Parietal lobe (tissue), 2 donors: ENCODE measurements around the gene SLC25A41. TPM values are rescaled to one million over a fixed set of nuclear protein-coding genes. Genes with fewer than 3 reads are reported as not detected.

Experiments
- small RNA-seq: library from RNA; depleted of rRNA; stranded (forward); fragments of <200 nt; gene quantifications from one replicate; pipeline ENCODE3, GENCODE V24; 2014; ENCODE audit warnings: low replicate concordance
- total RNA-seq: library from RNA; depleted of rRNA; stranded (reverse); fragments of >200 nt; gene quantifications from one replicate; pipeline ENCODE4 v1.2.3, GENCODE V29; 2014

The SLC25A41 gene
- 0.63 TPM for total RNA-seq

DNA sequence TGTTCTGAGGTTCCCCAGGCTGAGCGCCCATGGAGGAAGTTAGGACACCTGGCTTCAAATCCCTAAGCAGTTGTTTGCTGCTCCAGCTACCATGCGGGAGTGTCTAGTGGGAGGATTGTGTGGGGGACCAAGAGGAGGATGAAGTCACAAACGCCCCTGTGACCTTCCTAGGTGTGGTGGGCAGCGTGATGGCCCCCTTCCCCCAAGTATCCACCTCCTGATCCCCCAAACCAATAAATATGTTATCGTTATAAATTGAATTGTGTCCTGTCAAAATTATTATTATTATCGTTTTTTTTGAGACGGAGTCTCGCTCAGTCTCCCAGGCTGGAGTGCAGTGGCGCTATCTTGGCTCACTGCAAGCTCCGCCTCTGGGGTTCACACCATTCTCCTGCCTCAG lies at the start of gene SLC25A41:
SLC25A41 (minus strand) TSS at position 101 of the 400 bp plus-strand sequence; CDS start at position 31, 70 bp downstream.

DNA sequence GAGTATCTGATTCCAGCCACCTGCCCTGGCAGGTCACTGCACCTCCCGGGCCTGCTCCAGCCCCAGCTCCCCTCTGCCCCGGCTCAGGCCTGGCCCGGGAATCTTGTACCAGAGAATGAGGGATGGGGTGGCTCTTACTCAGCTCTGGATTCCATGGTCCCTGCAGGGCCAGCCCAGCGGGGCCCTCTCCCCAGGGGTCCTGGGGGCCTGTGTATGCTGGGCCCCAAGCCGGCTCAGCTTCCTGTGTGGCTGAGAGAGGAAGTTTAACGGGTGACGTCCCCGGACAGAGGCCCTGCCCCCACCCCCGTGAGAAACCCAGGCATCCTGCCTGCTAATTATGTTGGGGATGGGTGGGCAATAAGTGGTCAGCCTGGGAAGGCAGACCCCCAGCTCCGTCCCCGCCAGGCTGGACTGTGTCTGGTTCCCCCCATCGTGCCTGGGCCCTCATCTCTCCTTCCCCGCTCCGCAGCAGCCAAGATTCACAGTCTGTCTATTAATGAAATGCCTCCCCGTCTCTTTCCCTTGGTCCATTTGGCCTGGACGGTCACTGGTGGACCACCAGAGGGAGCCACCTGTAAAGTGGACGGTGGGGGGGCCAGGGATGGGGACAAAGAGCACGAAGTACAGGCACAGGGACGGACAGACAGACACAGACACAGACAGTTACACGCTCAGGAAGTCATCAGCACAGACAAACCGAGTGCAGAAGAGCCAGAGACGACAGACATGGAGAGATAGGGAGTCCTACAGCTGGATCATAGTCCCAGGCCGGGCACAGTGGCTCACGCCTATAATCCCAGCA lies 48.2 kb upstream of the SLC25A41 start, which contains the start of gene DENND1C:
DENND1C (minus strand) TSS at position 247 of the 802 bp plus-strand sequence; CDS start at position 155, 92 bp downstream.

DNA sequence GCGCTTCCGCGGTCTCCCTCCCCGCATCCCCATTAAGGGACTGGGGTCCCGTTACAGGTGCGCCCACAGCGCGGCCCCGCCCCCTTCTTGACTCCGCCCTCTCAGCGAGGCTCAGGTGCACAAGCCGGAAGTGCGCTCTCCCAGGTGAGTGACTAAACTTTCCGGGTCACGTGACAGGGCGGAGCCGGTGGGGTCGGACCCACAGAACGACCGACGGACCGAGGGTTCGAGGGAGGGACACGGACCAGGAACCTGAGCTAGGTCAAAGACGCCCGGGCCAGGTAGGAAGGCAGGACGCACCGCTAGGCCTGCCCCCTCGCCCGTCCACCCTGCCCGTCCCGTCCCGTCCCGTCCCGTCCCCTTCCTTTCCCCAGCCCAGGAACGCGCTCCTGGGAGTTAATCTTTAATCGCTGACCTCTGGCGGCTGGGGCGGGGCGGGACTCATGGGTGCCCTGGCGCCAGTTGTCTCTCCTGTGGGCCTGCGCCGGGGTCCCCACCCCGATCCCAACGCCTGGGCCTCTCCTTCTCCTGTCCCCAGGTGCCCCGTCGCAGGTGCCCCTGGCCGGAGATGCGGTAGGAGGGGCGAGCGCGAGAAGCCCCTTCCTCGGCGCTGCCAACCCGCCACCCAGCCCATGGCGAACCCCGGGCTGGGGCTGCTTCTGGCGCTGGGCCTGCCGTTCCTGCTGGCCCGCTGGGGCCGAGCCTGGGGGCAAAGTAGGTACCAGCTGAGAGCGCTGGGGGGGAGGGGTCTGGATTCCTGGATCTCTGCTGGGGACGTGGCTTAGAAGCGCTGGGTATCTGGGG lies 30.7 kb upstream of the SLC25A41 start, which contains the start of gene CRB3:
CRB3 (plus strand) TSS at position 202 of the 804 bp plus-strand sequence; CDS start at position 633, 431 bp downstream.

DNA sequence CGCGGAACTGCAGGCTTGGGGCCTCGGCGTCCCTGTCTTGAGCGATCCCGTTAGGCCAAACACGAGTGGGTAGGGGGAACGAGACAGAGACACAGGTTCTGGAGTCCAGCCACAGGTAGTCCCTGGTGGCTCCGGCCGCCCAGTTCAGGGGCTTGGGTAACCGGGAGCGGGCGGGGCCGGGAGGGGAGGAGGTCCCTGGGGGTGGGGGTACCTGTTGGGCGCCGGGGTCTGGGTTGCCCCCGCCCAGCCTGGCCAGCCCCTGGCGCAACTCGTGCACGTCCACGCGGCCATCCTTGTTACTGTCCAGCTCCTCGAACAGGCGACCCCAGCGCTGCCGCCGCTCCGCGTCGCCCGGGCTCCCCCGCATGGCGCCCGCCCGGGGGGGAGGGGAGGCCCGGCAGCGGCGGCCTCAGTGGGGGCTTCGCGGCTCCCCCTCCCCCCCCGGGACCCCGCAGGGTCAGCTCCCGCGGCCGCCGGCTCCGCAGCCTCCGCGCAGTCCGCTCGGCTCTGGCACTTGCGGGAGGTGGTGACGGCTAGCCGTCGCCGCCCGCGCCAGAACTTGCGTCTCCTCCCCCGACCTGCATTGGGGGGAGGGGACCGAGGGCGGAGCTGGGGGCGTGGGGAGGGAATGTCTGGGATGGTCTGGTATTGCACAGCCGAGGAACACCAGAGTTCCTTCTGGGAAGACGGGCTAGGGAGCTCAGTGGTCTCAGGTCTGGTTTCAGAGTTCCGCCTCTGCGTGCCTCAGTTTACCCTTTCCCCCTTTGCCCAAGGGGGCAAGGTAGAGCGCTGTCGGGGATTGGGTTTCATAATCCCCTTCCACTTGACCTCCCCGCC lies 25.9 kb upstream of the SLC25A41 start, which contains the start of gene SLC25A23:
SLC25A23 (minus strand) TSS at position 531 of the 837 bp plus-strand sequence; CDS start at position 367, 164 bp downstream.

DNA sequence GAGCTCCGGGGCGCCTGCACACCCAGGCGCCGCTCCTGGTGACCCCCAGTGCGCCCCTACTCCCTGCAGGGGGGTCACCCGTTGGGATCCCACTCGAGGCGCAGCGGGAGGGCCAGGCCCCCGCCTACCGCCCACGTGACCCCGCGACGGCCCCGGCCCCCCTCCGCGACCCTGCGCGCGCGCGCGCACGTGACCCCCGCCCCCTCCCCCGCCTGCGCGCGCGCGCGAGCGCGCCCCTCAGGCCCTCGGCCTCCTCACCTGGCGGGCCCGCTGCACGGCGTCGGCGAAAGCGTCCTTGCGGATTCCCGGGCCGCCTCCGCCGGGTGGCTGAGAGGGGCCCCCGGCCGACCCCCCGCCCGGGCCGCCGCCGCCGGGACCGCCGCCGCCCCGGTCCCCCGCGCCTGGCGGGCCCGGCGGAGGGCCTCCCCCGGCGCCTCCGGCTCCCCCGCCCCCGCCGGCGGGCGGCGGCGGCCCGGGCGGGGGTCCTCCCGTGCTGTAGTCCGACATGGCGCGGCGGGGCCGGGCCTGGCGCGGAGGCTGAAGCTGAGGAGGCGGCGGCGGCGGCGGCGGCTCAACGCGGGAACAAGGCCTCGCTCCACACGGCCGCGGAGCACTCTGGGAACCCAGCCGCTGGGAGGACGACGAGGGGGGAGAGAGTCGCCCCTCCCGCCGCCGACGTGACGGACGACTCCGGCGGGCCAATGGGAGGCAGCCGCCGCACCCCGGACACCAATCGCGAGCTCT lies 9.2 kb downstream of the SLC25A41 start, which contains the start of gene KHSRP:
KHSRP (minus strand) TSS at position 617 of the 744 bp plus-strand sequence; CDS start at position 507, 110 bp downstream.

DNA sequence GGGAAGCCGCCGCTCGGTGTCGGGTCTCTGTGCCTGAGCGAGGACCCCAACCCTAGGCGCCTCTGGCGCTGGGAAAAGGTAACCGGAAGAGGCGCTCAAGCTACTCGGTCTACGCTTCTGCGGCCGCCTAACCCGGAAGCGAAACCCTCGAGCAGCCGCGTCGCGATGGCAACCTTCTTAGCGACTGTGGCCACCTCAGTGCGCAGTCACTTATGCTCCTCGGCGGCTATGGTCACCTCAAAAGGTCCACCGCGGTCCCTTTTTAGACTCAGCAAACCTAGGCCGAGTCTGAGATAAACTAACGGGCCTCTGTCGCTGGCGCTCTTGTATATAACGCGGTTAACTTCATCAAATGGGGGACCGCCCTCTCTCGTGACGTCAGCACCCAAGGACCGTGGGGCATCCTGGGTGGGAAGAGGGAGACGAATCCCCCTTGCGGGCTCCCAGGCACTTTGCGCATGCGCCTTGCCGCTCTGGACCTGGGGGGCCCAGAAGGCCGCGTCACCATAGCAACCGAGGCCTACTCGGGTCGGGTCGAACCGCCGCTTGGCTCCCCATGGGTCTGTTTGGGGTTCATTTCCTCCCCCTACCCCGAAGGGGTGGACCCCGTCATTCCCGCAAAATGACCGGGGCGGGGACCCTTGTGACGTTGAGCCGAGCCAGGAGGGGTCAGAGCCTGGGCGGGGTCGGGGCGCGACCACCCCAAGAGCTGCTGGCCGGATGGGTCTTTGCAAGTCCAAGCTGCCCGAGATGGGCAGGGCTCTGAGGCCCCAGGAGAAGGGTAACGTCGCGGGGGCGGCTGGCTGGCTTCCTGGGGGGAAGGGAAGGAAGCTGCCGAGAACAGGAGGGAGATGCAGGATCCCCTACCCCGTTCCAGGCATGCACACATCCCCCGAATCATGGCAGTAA lies 40.2 kb downstream of the SLC25A41 start, which contains the start of gene GTF2F1:
GTF2F1 (minus strand) TSS at position 91 of the 909 bp plus-strand sequence. CDS start 169 bp downstream, outside the sequence.

Small RNA genes within 50 kb of the gene (small RNA-seq; reads per million reads assigned to genes)
- gene MIR6790 (not detected), gene MIR6885 (not detected)

Other genes starting within 250 kb of the SLC25A41 start
- 11.0 TPM for gene MLLT1, start 153.8 kb downstream of the SLC25A41 start, total RNA-seq
- not detected for gene ACER1, start 100.2 kb downstream of the SLC25A41 start, total RNA-seq
- 29.1 TPM for gene CLPP, start 72.2 kb downstream of the SLC25A41 start, total RNA-seq
- 22.2 TPM for gene ALKBH7, start 61.0 kb downstream of the SLC25A41 start, total RNA-seq
- 3.1 TPM for gene PSPN, start 57.8 kb downstream of the SLC25A41 start, total RNA-seq
- gene GTF2F1, start 40.6 kb downstream of the SLC25A41 start, total RNA-seq: 40.4 TPM
- gene KHSRP, start 9.0 kb downstream of the SLC25A41 start, total RNA-seq: 128 TPM
- gene SLC25A23, start 26.0 kb upstream of the SLC25A41 start, total RNA-seq: 23.8 TPM
- gene CRB3, start 30.5 kb upstream of the SLC25A41 start, total RNA-seq: not detected
- not detected for gene DENND1C, start 48.0 kb upstream of the SLC25A41 start, total RNA-seq
- 215 TPM for gene TUBB4A, start 68.5 kb upstream of the SLC25A41 start, total RNA-seq
- gene TNFSF9, start 97.3 kb upstream of the SLC25A41 start, total RNA-seq: 1.9 TPM
- not detected for gene CD70, start 157.4 kb upstream of the SLC25A41 start, total RNA-seq
- gene TNFSF14, start 236.4 kb upstream of the SLC25A41 start, total RNA-seq: not detected